SK-N-MC (cell line): ENCODE results near the gene GON4L.

Source experiments
- EZH2 ChIP-seq: fragments of 200-600 bp; sonication (generic); IDR thresholded peaks from one replicate; pipeline ENCODE4 v1.6.1; 2017; ENCODE audit warnings: antibody characterized with exemption
- FOXP2 ChIP-seq: optimal IDR thresholded peaks from 2 replicates; pipeline ENCODE3; 2011; ENCODE audit warnings: mild to moderate bottlenecking, moderate library complexity; ENCODE audit not compliant: insufficient read depth; ENCODE audit errors: extremely low read length, control extremely low read depth
- POLR2AphosphoS5 ChIP-seq: IDR thresholded peaks from 2 replicates; pipeline ENCODE4 v1.6.1; 2012; ENCODE audit warnings: mild to moderate bottlenecking, low read depth, low read length, borderline replicate concordance

- TF ChIP-seq EZH2 (no peak), POLR2AphosphoS5 (no peak), FOXP2 (no peak)
Observed at GRCh38 chr1:155801149-155801548, 55.9 kb downstream of the GON4L start.
